Thyroid gland (tissue), 4 donors: ENCODE data around the gene KIFC3. TPM values are rescaled to one million over a fixed set of nuclear protein-coding genes. Genes with fewer than 3 reads are reported as not detected.
A peak's percentile ranks its signal among the peaks of the same experiment; 100 is the strongest.

Source experiments
- DNase-seq, 2 donors: peaks; one replicate each; pipeline ENCODE4 v3.0.0-alpha.2; 2019
- H3K27ac ChIP-seq, 3 donors: fragments of 200-600 bp; sonication (generic); 1 replicate in 2 of 3; 2 replicates in 1 of 3; pipeline ENCODE4 v1.5.1; 2016 to 2019; ENCODE audit warnings: mild to moderate bottlenecking in 1 of 3, moderate library complexity in 1 of 3
- H3K27me3 ChIP-seq: fragments of 200-600 bp; sonication (generic); one replicate; pipeline ENCODE4 v1.5.1; 2019
- H3K36me3 ChIP-seq, 2 donors: fragments of 200-600 bp; sonication (generic); one replicate each; pipeline ENCODE4 v1.5.1; 2016 to 2019
- H3K4me1 ChIP-seq, 2 donors: fragments of 200-600 bp; sonication (generic); one replicate each; pipeline ENCODE4 v1.5.1; 2017 to 2019
- H3K4me3 ChIP-seq, 3 donors: fragments of 200-600 bp; sonication (generic); replicated peaks in 1 of 3; 1 replicate in 2 of 3; 2 replicates in 1 of 3; pipeline ENCODE4 v1.5.1; 2016; ENCODE audit warnings: mild to moderate bottlenecking in 1 of 3
- H3K9me3 ChIP-seq: fragments of 200-600 bp; sonication (generic); one replicate; pipeline ENCODE4 v1.5.1; 2017
- CTCF ChIP-seq, 6 experiments: fragments of 200-600 bp in 3 of 6; fragments of 450-650 bp in 3 of 6; sonication (generic) in 3 of 6; IDR thresholded peaks; one replicate each; pipeline ENCODE4 v1.5.1; 2016 to 2019; ENCODE audit warnings: antibody characterized with exemption in 6 of 6, mild to moderate bottlenecking in 2 of 6, inconsistent platforms in 1 of 6, moderate library complexity in 1 of 6
- POLR2A ChIP-seq, 2 donors: fragments of 450-650 bp; IDR thresholded peaks; one replicate each; pipeline ENCODE4 v1.6.1; 2017; ENCODE audit warnings: antibody characterized with exemption in 2 of 2, mild to moderate bottlenecking in 2 of 2, moderate library complexity in 1 of 2
- WGBS, 2 donors: methylation state at CpG; one replicate each; pipeline ENCODE4 v1.1.5; 2017; 5-methylcytosine and 5-hydroxymethylcytosine counted together
- intact Hi-C: fragments of 100-400 bp; cut with DNase I; formaldehyde crosslinking; loops from one replicate; pipeline ENCODE4 v1.15.1; 2023
- total RNA-seq, 4 donors: library from RNA; depleted of rRNA; stranded (reverse); fragments of >200 nt; gene quantifications; one replicate each; pipeline ENCODE4 v1.2.3, GENCODE V29; 2016

Gene KIFC3
- total RNA-seq, 4 donors from 2014 or later: 88.8 to 153 (median 132) TPM

- 69 to 86% methylated on average over 10 to 17 of the region's 23 CpGs for WGBS, 2 donors
- Histone ChIP-seq H3K36me3 (peaks cover 7 to 10% of the 10 kb centered on the region in 2 donors), H3K27me3 (no peaks in the 10 kb centered on the region), H3K9me3 (no peaks in the 10 kb centered on the region), H3K4me3 (no peak overlapping the region), H3K27ac (peak overlapping the region; percentile 37 to 86 (median 72)), H3K4me1 (peaks cover 13 to 23% of the 10 kb centered on the region in 2 donors)
- peak in 3 of 6 experiments; percentile 25 to 40 (median 30) for TF ChIP-seq CTCF (IDR thresholded peaks at IDR 0.05)
- TF ChIP-seq POLR2A (IDR thresholded peaks at IDR 0.05): no peak
- intact Hi-C loops: no loop called here
- peak in 1 of 2 donors; percentile 55 for DNase-seq
Measured at GRCh38 chr16:57775661-57776469, 26.4 kb downstream of the KIFC3 start.

GRCh38 chr16:57774705-57775285 is 27.5 kb downstream of the KIFC3 start:
- no peaks in the 10 kb centered on the region for H3K27me3 ChIP-seq
- no peak for DNase-seq
- peaks cover 18 to 20% of the 10 kb centered on the region in 2 donors for H3K36me3 ChIP-seq
- H3K9me3 ChIP-seq: no peaks in the 10 kb centered on the region
- no peak for TF ChIP-seq CTCF (IDR thresholded peaks at IDR 0.05)
- no peak for TF ChIP-seq POLR2A (IDR thresholded peaks at IDR 0.05)
- no peak overlapping the region for H3K4me3 ChIP-seq
- H3K27ac ChIP-seq: peak overlapping the region; percentile 72 to 86 (median 76)
- WGBS, 2 donors: 91 to 92% methylated on average over 12 of the region's 12 CpGs
- intact Hi-C loops: no loop called here
- peaks cover 13 to 23% of the 10 kb centered on the region in 2 donors for H3K4me1 ChIP-seq

- peak overlapping the region; percentile 72 to 86 (median 76) for H3K27ac ChIP-seq
- peak; percentile 93 to 96 for DNase-seq
- intact Hi-C loops: no loop called here
- H3K4me1 ChIP-seq: peaks cover 13 to 23% of the 10 kb centered on the region in 2 donors
- H3K27me3 ChIP-seq: no peaks in the 10 kb centered on the region
- 42 to 49% methylated on average over 8 to 11 of the region's 11 CpGs for WGBS, 2 donors
- no peak for TF ChIP-seq POLR2A (IDR thresholded peaks at IDR 0.05)
- TF ChIP-seq CTCF (IDR thresholded peaks at IDR 0.05): peak in 1 of 6 experiments; percentile 23
- no peak overlapping the region for H3K4me3 ChIP-seq
- H3K36me3 ChIP-seq: peaks cover 28 to 30% of the 10 kb centered on the region in 2 donors
- no peaks in the 10 kb centered on the region for H3K9me3 ChIP-seq
Measured at GRCh38 chr16:57773655-57774295, 28.5 kb downstream of the KIFC3 start.

- Histone ChIP-seq H3K4me1 (peaks cover 13 to 23% of the 10 kb centered on the region in 2 donors), H3K9me3 (no peaks in the 10 kb centered on the region), H3K27ac (peak overlapping the region; percentile 72 to 86 (median 76)), H3K36me3 (peaks cover 30 to 34% of the 10 kb centered on the region in 2 donors), H3K4me3 (no peak overlapping the region), H3K27me3 (no peaks in the 10 kb centered on the region)
- DNase-seq: no peak
- TF ChIP-seq CTCF (IDR thresholded peaks at IDR 0.05): no peak
- no peak for TF ChIP-seq POLR2A (IDR thresholded peaks at IDR 0.05)
- 79 to 81% methylated on average over 11 of the region's 11 CpGs for WGBS, 2 donors
- intact Hi-C loops: no loop called here
Measured at GRCh38 chr16:57773019-57773418, 29.3 kb downstream of the KIFC3 start.
